Activated CD4-positive, alpha-beta T cell treated with anti-CD3 and anti-CD28 coated beads for 24 hours (primary cell): ENCODE measurements around the gene POU2AF2.
"Not testable (repeated sequence)": the region's sequence is repeated elsewhere in the genome, so short reads cannot be mapped to it uniquely, and the experiment has no call there.

Experiments used
- DNase-seq, 2 donors: peaks; one replicate each; pipeline ENCODE4 v3.0.0-alpha.2; 2020; ENCODE audit warnings: low read depth in 2 of 2

Gene POU2AF2, protein sequence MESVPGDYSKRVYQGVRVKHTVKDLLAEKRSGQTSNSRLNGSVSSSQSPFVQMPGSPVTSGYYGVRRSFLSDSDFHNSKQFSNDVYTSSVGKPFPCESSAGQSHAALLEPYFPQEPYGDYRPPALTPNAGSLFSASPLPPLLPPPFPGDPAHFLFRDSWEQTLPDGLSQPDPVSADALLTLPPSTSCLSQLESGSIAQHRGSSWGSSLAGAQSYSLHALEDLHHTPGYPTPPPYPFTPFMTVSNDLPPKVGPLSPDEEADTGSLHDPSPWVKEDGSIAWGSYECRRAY

DNA sequence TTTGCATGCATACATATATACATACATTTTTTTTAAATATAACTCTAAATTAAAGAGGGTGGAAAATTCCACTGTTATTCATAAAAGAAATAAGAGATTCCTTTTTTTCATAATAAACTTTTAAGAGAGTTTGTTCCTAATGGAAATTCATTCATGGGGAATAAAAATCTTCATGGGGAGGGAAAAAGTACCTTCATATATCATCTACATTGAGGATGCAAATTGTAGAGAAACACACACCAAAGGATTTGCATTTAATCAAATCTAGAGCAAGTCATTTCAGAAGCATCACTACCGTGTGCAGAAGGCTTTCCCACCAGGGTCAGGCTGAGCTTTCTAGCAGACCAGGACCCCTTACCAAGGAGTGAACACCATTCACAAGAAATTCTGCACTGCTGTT, at the start of gene POU2AF2:
Gene POU2AF2 (plus strand): TSS at position 301 of the 400 bp plus-strand sequence. CDS start 129 bp downstream, outside the sequence.
- no peak for DNase-seq

DNA sequence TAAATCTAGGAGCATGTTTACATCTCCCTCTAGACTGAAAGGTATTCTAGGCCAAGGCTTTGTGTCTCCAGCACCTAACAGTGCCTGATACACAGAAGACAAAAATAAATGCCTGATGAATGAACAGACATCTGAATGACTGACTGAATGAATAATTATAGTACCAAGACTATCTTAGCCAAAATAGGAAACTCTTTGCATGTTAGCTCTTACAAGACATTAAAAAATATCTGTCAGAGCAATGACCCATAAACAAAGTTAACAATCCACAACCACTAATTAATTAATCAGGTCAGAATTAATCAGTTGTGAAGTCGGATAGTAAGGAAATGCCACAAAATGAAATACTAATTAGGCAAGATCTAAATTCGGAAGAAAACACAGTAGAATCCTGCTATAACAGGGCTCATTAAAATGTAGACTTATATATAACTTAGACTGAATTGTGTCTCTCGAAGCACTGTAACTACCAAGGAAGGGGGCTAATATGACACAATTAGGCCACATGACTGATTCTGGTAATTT, 45.5 kb upstream of the POU2AF2 start:
- DNase-seq, result no peak

DNA sequence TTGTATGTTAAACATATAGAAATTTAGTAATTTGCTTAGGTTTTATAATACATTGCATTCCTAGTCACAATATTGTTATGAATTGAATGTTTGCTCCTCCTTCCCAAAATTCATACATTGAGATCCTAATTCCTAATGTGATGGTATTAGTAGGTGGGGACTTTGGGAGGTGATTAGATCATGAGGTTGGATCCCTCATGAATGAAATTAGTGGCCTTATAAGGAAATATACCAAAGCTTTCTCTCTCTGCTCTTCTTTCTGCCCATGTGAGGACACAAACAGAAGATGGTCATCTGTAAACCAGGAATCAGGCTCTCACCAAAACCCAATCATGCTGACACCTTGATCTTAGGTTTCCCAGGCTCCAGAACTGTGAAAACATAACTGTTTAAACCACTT, 41.3 kb upstream of the POU2AF2 start:
- no peak for DNase-seq

DNA sequence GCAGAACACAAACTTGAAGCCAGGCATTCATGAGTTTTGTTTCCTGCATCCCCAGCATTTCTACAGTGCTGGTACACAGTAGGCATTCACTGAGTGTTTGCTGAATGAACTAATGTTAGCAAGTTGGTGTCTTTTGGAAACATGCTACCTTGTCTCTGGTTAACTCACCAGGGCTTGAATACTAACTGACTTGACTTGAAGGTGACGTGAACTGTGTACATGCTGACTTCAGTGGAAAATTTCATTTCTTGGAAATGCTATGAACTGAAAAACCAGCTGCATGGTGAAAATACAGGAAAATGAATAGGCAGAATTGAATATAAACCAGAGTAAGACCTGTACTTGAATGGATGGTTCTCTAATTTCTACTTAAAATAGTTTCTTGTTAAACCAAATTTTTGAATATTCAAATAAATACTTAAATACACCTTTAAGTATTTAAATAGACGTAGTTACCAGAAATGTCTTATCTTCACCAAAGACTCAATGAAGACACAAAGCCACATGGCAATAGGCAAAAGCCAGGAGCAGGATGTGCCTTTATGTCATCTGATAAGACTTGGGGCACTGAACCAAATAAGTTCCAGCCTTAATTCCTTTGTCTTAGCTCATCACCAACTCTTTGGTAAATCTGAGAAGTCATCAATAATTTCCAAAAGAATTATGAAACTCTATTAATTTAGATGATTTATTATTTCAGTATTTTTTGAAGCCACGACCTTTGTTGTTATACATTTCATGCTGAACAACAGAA, 39.7 kb upstream of the POU2AF2 start:
- DNase-seq, result no peak

DNA sequence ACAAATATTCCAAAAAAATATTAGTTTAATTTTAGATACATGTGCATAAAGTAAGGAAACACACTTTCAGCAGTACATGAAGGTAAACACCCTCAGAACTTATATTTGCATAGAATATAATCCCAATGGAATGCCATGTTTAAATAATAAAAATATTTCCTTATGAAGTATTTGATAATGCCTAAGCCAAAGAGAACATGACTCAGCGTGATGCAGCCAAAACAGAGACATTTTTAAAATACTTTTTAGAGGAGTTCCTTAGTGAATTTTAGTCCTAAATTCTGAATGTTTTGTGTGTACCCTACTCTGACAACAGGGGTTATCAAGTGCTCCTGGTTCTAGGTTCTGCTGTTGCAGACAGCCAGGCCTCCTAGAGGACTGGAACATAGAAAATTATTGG, 39.1 kb upstream of the POU2AF2 start:
- no peak for DNase-seq

DNA sequence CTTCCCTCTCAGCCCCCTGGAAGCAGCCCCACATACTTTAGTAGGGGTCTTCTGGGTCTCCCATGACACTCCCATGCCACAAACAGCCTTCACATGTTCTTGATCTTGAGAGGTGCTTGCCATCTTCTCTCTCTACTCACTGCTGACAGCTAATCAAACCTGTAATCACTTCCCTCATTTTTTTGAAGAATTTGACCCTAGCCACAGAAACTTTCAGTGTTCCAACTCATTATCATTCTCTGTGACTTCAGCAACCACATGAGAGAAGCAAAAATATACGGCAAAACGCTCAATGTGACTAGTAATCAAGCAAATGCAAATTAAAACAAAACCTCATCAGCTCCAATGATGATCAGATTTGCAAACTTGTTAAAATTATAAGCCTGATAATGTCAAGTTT, 38.3 kb upstream of the POU2AF2 start:
- no peak for DNase-seq

DNA sequence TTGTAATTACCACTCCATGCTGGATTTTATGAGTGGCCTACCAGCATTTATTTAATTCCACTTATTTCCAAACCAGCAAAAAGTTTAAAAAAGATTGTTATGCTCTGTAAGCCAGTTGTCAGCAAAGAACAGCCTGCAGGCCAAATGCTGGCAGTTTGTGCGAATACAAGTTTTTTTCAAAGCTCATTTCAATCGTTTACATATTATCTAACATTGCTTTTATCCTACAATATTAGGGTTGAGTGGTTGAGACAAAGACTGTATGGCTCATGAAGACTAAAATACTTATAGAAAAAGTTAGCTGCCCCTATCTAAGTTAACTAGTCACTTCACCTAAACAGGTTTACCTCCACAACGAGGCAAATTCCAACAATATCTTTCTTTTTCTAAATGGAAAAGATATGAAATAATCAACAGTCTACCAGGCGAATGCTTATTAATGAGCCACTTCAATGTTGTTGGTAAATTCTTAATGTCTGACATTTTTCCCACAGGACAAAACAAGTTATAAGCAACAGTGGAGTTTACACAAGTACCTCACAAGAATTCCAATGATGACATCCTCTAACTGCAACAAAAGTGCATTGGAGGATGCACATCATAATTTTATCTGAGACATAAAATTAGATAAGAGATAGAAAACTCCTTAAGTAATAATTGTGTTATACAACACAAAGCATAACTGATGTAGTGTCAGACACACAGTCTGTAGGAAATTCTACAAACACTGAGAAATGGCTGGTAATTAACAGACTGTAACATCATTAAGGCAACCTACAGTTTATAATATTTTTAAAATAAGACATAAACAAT, 35.8 kb upstream of the POU2AF2 start:
- DNase-seq, result no peak

DNA sequence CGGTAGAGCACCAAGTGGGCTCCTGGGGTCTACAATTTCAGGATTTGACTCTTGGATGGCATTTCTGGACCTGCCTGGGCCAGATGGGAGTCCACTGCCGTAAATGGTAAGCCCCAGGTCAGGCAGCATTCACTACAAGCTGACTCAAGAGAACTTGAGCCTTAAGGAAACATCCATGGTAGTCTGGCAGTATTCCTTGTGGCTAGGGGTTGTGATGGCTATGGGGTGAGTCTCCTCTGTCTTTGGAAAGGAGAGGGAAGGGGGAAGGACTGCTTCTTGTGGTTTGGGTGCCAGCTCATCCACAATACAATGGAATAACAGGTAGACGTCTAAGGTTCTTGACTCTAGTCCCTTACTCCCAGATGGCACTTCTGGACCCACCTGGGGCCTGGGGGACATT, 32.3 kb upstream of the POU2AF2 start:
- no peak for DNase-seq

DNA sequence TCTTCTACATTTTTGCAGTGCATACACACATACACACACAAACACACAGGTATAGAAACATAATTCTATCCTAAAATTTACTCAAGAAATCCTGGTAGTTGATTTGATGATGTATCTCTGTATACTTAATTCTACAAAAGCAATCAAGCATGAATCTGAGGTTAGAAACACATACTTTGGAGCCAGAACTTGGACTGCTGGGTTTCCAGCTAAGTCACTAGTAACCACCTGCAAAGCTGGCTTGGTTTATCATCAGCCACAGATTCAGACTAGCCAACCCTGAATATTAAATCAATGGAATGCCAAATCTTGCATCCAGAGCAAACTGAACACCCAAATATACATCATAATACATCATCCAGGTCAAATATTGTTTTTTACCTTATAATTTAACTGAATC, 24.8 kb upstream of the POU2AF2 start:
- DNase-seq, result no peak

DNA sequence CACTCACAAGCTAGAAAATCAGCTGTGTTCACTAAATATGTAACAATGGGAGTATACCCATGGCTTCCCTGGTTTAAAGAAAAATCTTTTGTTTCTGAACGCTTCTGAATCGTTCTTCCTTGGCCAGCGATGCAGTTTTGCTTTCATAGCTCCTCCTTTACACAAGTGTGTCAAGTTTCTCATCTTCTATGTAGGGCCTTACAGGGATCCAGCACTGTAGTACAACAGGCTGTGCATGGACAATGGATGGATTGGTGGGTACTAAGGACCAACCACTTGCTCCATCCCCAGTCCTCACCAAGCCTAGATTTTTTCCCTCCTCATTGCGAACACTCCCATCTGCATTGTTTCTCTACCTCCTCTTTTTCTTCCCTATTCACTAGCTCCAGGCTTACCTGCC, 24.3 kb upstream of the POU2AF2 start:
- DNase-seq, result no peak

DNA sequence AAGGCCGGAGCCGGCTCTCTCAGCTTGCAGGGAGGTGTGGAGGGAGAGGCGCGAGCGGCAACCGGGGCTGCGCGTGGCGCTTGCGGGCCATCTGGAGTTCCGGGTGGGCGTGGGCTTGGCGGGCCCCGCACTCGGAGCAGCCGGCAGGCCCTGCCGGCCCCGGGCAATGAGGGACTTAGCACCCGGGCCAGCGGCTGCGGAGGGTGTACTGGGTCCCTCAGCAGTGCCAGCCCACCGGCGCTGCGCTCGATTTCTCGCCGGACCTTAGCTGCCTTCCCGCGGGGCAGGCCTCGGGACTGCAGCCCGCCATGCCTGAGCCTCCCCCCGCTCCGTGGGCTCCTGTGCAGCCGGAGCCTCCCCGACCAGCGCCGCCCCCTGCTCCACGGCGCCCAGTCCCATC, 23.6 kb upstream of the POU2AF2 start:
- DNase-seq, result not testable (repeated sequence)

DNA sequence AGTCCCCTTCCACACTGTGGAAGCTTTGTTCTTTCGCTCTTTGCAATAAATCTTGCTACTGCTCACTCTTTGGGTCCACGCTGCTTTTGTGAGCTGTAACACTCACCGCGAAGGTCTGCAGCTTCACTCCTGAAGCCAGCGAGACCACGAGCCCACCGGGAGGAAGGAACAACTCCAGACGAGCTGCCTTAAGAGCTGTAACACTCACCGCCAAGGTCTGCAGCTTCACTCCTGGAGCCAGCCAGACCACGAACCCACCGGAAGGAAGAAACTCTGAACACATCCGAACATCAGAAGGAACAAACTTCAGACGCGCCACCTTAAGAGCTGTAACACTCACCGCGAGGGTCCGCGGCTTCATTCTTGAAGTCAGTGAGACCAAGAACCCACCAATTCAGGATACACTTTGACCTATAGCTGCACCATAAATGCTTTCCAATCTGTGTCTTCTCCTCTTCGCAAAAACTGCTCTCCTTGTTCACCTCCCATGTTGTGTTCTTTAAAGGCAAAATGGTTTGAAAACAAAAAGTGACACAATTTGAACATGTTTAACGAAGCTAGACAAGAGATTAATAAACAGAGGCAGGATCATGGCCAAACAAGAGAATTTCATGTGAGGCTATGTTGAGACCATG, 22.6 kb upstream of the POU2AF2 start:
- DNase-seq, result not testable (repeated sequence)

DNA sequence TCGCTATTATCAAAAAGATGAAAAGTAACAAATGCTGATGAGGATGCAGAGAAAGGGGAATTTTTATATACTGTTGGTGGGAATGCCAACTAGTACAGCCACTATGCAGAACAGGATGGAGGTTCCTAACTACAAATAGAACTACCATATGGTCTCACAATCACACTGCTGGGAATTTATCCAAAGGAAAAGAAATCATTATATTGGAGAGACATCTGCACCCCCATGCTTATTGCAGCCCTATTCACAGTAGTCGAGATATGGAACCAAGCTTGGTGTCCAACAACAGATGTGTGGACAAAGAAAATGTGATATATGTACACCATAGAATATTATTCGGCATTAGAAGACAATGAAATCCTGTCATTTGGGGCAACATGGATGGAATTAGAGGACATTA, 19.6 kb upstream of the POU2AF2 start:
- no peak for DNase-seq

DNA sequence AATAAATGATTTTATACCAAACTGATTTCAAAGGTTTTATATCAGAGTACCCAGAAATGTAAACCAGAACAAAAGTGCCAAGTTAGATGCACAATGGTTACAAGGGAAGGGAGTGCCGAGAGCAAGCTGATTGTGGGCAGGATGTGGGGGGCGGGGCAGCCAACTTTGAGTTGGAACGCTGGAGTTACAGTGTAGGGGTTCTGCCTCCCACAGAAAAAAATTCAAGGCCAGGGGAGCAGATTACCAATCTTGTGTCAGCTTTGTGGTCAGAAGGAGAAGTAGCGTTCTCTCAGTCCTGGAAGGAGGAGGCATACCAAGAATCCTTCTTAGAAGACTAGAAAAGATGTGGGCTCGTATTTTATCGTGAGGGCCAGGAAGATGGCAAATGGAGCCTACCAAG, 15.9 kb upstream of the POU2AF2 start:
- DNase-seq, result no peak

DNA sequence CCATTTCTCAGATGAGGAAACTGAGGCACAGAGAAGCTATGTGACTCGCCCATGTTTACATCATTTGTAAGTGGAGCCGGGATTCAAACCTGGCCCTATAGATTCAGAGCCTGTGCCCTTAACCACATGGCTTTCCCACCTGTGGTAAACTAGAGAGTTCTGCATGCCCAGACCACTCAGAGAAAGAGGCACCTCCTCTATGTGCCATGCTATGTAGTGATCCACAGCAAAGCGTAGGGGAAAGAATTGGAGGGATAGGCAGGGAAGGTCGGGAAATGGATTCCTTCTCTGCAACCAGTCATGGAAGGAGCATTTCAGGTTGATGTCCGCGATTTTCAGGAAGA, 15.4 kb upstream of the POU2AF2 start:
- no peak for DNase-seq

DNA sequence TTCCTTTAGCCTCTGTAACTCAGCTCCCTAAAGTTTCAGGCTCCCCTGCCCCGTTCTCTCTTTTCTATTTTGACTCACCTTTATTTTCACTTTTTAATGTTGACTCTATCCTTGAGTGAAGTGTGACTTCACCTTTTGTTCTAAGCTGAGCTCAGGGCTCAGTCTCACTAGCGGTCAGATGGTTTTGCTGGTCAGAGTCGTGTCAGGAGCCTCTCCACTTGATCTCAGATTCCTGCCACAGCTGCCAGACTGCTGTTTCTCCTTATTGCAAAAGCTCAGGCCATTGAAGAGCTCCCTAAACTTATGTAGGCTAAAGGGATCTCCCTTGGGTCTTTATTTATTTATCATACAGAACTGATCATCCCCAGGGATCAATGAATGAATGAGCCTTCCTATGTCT, 13.7 kb upstream of the POU2AF2 start:
- no peak for DNase-seq

DNA sequence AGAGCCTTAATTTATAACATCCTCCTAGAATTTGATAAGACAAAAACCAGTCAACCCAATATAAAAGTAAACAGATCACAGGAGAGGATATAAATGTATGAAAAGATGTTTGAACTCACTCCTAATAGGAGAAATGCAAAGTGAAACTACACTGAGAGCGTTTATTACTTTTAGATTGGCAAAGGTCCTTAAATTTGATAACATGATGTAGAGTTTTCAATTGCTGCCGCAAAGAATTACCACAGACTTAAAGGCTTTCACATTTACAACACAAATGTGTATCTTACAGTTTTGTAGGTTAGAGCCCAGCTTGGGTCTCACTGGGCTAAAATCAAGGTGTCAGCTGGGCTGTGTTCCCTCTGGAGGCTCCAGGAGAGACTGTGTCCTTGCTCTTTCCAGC, 9.1 kb upstream of the POU2AF2 start:
- no peak for DNase-seq

DNA sequence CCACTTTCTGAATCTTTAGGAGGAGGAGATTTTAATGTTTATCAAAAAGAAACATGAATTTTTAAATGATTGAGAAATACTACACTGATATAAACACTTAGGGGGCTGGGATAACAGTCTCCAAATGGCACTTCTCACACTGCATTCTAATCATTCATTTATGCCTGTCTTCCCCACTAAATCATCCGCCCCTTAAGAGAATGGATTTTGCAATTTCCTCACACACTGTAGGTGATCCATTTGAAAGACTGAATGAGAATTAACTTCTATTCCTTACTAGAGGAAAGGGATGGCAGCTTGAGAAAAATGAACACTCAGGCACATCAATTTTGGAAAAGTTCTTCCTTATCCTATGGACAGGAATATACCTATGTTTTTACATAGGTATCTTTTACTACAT, 7.6 kb upstream of the POU2AF2 start:
- no peak for DNase-seq

DNA sequence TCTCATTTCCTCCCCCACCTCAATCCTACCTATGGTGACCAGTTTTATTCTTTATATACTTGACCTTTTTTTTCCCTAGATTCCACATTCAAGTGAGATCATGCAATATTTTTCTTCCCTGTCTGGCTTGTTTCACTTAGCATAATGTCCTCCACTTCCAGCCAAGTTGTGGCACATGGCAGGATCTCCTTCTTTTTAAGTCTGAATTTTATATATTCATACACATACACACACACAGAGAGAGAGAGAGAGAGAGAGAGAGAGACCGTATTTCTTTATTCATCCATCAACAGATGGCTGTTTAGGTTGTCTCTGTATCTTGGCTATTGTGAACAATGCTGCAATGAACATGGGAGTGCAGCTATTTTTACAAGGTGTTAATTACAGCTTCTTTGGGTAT, 1.4 kb downstream of the POU2AF2 start:
- DNase-seq, result no peak

DNA sequence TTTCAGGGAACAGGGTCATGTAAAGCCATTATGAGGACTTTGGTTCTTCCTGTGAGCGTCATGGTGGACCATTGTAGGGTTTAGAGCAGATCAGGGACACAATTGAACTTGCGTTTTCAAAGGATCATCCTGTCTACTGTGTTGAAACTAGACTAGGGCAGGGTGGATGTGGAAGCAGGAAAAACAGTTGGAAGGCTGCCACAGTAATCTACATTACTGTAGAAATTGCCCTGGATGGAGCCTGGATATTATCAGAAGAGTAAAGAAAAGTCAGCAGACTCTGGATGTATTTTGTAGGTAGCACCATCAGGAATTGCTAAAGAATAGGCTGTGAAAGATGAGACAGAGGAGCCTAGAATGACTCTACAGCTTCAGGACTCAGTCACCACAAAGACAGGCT, 5.4 kb downstream of the POU2AF2 start:
- no peak for DNase-seq

DNA sequence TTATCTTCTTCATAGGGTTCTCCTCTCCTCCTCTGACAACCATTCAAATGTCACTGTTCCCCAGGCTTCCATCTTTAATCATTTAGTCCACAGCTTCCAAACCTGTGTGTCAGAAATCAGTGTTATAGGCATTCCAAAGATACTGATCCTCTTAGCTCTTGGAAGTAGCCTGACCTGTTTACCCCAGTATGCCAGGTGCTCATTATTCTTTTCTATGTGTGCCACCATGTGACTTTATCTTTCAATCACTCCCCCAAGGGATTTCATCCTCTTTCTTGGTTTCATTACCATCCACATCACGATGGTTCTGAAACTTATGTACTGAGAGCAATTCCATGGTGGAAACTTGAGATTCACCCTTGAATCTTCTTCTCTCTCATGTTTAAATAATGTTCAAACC, 7.6 kb downstream of the POU2AF2 start:
- no peak for DNase-seq

DNA sequence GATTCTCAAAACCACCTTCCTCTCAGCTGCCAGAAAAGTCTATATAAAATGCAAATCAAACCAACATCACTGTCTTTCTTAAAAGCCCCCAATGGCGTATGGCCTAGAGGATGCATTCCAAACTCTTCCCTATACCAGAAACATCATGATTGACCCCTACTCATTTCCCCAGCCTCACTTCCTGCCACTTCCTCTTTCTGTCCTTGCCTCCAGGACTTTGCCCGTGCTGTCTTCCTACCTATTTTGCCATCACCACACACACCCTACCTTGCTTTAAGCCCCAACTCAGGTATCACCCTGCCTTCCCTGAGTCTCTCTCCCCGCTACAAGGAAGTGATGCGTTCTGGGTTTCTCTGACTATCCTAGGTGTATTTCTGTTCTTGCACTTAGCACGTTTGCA, 8.1 kb downstream of the POU2AF2 start:
- no peak for DNase-seq
